Epithelial cell of prostate (primary cell): ENCODE data around the gene UCP2.

Source experiments
- DNase-seq: peaks from one replicate; pipeline ENCODE4 v3.0.0-alpha.2; 2011; ENCODE audit warnings: low read depth, low spot score
- H3K27ac ChIP-seq: fragments of 450-650 bp; 2 replicates; pipeline ENCODE4 v1.5.1; 2017; ENCODE audit warnings: mild to moderate bottlenecking

The UCP2 gene

DNA sequence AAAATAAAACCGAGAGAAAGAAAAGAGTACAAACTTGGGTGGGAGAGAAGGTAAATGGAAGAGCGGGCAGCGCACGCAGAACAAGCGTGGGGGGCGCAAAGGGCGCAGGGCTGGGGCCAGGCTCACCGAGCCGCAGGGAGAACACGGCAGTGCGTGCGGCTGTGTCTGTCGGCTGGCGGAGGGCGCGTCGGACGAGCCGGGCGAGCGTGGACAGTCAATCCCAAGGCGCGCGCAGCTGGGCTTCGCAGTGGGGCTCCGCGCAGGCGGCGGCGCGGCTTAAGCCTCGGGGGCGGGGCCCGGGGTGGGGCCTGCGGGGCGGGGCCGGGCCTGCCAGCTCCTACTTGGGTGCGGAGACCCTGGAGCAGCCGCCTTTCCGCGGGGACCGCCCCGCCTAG is at the start of gene UCP2:
Gene UCP2, minus strand, starts transcription at position 249 of the 395 bp plus-strand sequence. CDS start 4,465 bp downstream, outside the sequence.
- DNase-seq: no peak

GRCh38 chr11:74030723-74031676 is 48.4 kb upstream of the UCP2 start:
- H3K27ac ChIP-seq: no peak overlapping the region
- DNase-seq: no peak

More for the DNA sequence above, at the start of gene UCP2:
- H3K27ac ChIP-seq: peak within 1 kb of the TSS; percentile 1

DNA sequence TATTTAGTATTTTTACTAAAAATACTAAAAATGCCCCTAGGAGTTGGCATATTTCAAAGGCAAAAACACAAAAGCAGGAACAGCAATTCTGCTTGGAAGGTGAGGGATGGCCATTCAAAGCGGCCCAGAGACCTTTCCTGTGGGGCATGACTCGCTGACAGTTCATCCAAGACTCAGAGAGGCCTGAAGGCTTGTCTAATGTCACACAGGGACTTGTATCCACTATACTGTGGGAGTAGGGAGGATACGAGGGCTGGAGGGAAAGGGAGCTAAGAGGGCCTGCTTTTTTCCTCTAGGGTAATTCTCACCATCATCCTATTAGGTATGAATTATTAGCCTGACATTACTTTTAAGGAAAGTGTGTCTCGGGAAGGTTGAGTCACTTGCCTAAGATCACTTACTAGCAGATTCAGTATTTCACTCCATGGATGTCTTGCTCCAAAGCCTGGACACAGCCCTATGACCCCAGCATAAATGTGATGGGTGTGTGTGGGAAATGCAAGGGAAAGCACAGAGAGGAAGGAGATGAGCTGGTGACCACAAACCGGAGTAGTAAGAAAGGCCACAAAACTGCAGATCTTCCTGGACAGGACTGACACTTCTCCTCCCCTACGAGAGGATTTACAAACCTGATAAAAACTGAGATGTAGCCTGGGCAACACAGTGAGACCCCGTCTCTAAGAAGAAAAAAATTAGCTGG is 43.0 kb upstream of the UCP2 start:
- DNase-seq: no peak
- H3K27ac ChIP-seq: peak overlapping the region; percentile 27

- DNase-seq: no peak
- peak overlapping the region; percentile 27 for H3K27ac ChIP-seq
These were observed 41.8 kb upstream of the UCP2 start for GRCh38 chr11:74024261-74025029.

- no peak overlapping the region for H3K27ac ChIP-seq
- no peak for DNase-seq
These were observed 40.6 kb upstream of the UCP2 start for GRCh38 chr11:74023276-74023675.

- H3K27ac ChIP-seq: no peak overlapping the region
- DNase-seq: no peak
These were observed 39.9 kb upstream of the UCP2 start for GRCh38 chr11:74022546-74022945.

GRCh38 chr11:74021998-74022397 is 39.4 kb upstream of the UCP2 start:
- DNase-seq: no peak
- no peak overlapping the region for H3K27ac ChIP-seq

- H3K27ac ChIP-seq: no peak overlapping the region
- DNase-seq: no peak
These were observed 37.9 kb upstream of the UCP2 start for GRCh38 chr11:74020539-74020938.

GRCh38 chr11:74019860-74020259 is 37.2 kb upstream of the UCP2 start:
- peak overlapping the region; percentile 9 for H3K27ac ChIP-seq
- no peak for DNase-seq

DNA sequence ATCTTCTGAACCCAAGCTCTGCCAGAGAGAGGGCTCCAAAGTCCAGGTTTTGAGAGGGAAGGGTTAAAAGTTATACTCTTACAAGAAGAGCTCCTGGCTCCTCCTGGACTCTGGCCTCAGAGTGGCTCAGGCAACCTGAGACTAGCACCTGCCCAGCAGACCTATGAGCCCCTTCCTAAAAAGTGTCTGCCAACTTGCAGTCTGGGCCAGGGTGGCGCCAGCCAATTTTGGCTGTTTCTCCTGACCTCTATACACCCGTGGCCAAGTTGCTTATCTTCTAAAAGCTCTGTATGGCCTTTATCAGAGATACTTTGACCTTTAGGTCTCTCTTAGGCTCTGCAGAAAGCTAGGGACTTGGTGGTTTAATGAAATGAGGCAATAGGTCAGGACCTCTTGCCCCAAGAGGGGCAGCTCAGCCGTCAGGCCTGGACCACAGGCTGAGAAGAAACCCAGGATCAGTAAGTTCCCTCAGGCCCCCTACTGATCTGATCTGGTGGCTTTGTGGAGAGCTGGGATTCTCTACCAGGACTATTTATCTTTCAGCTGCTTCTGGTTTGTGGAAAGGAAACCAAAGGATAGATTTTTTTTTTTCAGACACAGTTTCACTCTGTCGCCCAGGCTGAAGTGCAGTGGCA is 36.6 kb upstream of the UCP2 start:
- H3K27ac ChIP-seq: peak overlapping the region; percentile 9
- no peak for DNase-seq

DNA sequence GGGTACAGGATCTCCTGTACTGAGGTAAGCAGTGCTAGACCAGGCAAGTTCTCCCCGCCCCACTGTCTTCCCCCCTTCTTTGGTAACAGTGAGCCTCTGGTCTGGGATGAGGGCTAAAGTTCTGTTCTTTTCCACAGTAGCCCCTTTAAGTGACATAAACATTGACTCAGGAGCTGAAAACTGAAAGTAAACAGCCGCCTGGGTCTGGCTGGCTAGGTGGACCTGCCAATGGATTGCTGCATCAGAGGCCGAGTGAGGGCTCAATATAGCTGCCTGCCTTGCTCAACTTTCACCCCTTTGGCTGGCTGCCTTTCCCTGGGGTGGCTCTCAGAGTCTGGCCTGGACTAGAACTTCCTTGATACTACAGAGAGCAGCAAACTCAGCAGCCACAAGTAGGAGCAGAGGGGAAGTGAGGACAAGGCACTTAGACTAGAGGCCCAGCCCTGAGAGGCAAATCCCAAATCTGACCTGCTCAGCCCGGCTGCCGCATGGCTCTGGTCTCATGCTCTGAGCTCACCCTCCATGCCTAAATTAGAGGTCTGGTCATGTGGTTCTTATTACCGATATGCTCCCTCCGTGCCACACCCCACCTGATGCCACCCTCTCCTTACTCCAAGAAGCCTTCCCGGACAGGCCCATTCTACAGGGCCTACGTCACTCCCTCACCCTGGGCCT is 35.8 kb upstream of the UCP2 start:
- no peak for DNase-seq
- H3K27ac ChIP-seq: peak overlapping the region; percentile 5

GRCh38 chr11:74017631-74018030 is 35.0 kb upstream of the UCP2 start:
- H3K27ac ChIP-seq: no peak overlapping the region
- no peak for DNase-seq

- no peak overlapping the region for H3K27ac ChIP-seq
- no peak for DNase-seq
These were observed 33.5 kb upstream of the UCP2 start for GRCh38 chr11:74015919-74016684.

DNA sequence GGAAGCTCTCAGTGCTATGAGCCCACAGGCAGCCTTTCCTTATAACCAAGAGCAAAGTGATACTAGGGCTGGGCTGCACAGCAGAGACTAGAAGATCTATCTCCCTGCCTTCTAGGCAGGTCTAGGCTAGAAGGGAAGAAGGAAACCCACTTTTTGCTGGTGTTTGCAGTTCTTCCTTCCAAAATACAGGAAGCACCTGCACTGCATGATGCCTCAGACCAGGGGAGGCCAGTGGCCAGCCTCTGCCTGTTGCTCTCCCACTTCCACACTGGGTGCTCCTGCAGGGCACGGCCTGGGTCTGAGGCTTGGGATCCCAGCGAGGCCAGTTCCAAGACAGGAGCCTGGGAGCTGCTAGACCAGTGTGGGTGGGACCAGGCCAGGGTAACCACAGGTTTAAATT is 32.2 kb upstream of the UCP2 start:
- H3K27ac ChIP-seq: no peak overlapping the region
- DNase-seq: no peak

DNA sequence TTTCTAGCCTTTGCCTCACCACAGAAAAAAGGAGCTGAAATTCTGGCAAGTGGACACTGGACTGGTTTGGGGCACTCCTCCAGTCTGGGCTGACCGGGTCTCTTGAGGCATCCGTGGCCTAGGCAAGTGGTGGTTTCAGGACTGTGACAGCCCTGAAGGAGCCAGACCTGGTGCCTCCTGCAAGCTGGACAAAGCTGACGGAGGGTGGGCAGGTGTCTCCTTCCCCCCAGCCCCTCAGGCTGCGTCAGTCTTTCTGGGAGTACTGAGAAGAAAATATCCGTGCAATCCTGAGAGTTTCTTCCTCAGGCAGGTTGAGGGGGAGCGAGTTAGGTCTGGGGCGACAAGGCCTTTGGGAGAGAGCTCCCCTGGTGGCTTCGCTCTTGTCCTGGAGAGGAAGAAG is 30.5 kb upstream of the UCP2 start:
- H3K27ac ChIP-seq: no peak overlapping the region
- no peak for DNase-seq

- H3K27ac ChIP-seq: no peak overlapping the region
- no peak for DNase-seq
These were observed 29.6 kb upstream of the UCP2 start for GRCh38 chr11:74012074-74012809.

DNA sequence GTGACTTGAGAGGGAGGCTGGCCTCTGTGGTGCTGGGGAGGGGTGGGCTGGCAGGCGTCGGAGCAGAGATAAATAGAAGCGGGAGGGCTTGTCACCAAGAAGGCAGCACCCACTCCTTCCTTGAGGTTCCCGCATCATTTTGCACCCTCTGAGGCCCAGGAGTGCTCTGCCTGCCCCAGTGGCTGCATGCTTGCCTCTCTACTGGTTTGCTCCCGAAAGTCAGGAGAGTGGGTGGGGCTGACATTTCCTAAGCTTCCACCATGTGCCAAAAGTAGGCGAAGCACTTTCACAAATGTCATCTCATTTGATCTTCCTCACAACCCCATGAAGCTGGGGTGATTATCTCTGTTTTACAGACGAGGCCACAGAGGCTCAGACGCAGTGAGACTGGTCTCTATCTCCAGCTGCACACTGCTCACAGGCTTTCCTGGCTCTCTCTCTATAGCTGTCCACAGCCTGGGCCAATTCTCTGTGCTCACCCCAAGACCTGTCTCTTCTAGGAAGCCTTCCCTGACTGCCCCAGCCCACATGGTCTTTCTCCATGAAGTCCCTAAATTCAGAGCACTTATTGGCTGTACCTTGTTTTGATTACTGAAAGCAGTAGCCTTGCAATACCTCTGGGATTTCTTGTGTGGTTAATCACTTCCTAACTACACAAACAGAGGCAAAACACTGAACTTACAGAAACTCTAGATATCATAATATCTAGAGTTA is 28.9 kb upstream of the UCP2 start:
- no peak for DNase-seq
- no peak overlapping the region for H3K27ac ChIP-seq
